ENCODE measurements around the gene NUPR1. TPM values are rescaled to one million over a fixed set of nuclear protein-coding genes. Genes with fewer than 3 reads are reported as not detected.

Gene NUPR1, protein sequence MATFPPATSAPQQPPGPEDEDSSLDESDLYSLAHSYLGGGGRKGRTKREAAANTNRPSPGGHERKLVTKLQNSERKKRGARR
- total RNA-seq (not detected), polyA plus RNA-seq (not detected)

DNA sequence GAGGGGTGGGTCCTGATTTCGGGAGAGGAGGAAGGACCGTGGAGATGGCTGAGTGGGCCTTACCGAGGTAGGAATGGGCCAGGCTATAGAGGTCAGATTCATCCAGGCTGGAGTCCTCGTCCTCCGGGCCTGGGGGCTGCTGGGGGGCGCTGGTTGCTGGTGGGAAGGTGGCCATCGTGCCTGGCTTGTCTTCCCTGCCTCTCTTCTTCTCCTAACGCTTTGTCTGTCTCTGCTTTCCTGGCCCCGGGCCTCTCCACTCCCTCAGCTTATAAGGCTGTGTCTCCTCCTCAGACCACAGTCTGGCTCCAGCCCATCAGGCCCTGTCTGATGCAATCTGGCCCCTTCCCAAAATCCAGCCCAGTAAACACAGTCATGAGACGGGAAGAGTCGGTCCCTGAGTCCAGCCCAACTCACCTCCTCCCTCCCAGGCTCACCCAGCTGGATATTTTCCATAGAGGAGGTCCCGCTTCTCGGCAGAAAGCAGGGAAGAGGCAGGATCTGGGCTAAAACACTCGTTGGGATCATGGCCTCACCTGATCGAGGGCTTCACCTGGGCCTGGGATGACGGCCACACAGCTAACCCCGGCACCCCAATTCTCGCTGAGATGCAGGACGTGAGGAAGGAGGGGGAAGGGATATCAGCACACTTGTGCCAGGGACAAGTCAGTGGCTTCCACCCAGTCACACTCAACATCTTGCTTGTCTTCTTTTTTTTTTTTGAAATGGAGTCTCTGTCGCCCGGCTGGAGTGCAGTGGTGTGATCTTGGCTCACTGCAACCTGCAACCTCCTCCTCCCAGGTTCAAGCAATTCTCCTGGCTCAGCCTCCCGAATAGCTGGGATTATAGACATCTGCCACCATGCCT is at the start of gene NUPR1:
NUPR1 (minus strand) TSS at position 242 of the 864 bp plus-strand sequence; CDS start at position 175, 67 bp downstream.
- no peak within 1 kb of the TSS for H3K4me3 Mint-ChIP-seq
- H3K4me1 ChIP-seq (ENCODE audit: insufficient read depth, low read length): peaks cover 18% of the 10 kb centered on the region
- no peaks in the 10 kb centered on the region for H3K27me3 ChIP-seq (ENCODE audit: insufficient read depth, low read length)
- peak within 1 kb of the TSS; percentile 44 to 88 (median 80) for H3K27ac Mint-ChIP-seq
- no peaks in the 10 kb centered on the region for H3K9me3 ChIP-seq (ENCODE audit: control insufficient read depth in 1 of 2, low read length in 2 of 2)
- POLR2A ChIA-PET (ENCODE audit: partially characterized antibody): interaction anchor here (1.2 to 2.1 kb wide), 2 partner anchors 15 to 45 kb away, joined by 5 read pairs; partner anchors contain the start of genes APOBR and SGF29
- CTCF ChIA-PET (ENCODE audit: partially characterized antibody): no interaction called here
- peaks cover 23 to 46% (median 40%) of the 10 kb centered on the region in 4 donors for H3K4me1 Mint-ChIP-seq
- intact Hi-C loops (cut with micrococcal nuclease): no loop called here
- peaks cover 4 to 6% of the 10 kb centered on the region in 2 donors for H3K36me3 Mint-ChIP-seq
- no peak within 1 kb of the TSS for H3K27ac ChIP-seq (ENCODE audit: low read depth, low read length)
- peaks cover 0 to 6% (median 0%) of the 10 kb centered on the region in 8 donors for H3K9me3 Mint-ChIP-seq
- H3K36me3 ChIP-seq (ENCODE audit: insufficient read depth, low read length): no peaks in the 10 kb centered on the region
- no peak for DNase-seq
- H3K27me3 Mint-ChIP-seq: peaks cover 0 to 2% of the 10 kb centered on the region in 2 donors
- H3K4me3 ChIP-seq (ENCODE audit: low read length in 2 of 2): no peak within 1 kb of the TSS

- intact Hi-C loops (cut with micrococcal nuclease): no loop called here
- H3K9me3 ChIP-seq (ENCODE audit: control insufficient read depth in 1 of 2, low read length in 2 of 2): no peaks in the 10 kb centered on the region
- no peak overlapping the region for H3K4me3 ChIP-seq (ENCODE audit: low read length in 2 of 2)
- Mint-ChIP-seq H3K4me1 (no peaks in the 10 kb centered on the region), H3K9me3 (no peaks in the 10 kb centered on the region), H3K36me3 (peaks cover 45 to 79% of the 10 kb centered on the region in 2 donors), H3K27me3 (no peaks in the 10 kb centered on the region), H3K27ac (peak overlapping the region in 1 of 7 donors; percentile 4), H3K4me3 (no peak overlapping the region)
- H3K36me3 ChIP-seq (ENCODE audit: insufficient read depth, low read length): peaks cover 44% of the 10 kb centered on the region
- no peak for DNase-seq
- ChIA-PET CTCF (ENCODE audit: partially characterized antibody) (no interaction called here), POLR2A (ENCODE audit: partially characterized antibody) (no interaction called here)
- H3K27me3 ChIP-seq (ENCODE audit: insufficient read depth, low read length): no peaks in the 10 kb centered on the region
- no peak overlapping the region for H3K27ac ChIP-seq (ENCODE audit: low read depth, low read length)
- H3K4me1 ChIP-seq (ENCODE audit: insufficient read depth, low read length): no peaks in the 10 kb centered on the region
These were observed 48.6 kb upstream of the NUPR1 start for GRCh38 chr16:28587386-28587785.

DNA sequence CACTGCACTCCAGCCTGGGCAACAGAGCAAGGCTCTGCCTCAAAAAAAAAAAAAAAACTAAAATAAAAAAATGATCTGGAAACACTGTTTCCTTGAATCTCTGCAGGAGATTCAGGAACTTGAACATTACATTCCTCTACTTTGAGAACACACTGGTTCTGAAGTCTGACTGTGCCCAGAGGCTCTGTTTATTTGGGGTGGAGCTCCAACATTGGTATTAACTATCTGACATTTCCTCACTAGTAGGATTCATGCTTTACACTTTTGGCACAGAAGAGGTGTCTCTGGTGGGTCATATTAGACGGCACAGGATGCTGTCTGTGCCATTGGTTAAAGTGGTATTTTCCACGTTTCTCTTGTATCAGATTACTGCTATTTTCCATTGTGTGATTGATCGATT is 47.7 kb upstream of the NUPR1 start:
- H3K4me1 ChIP-seq (ENCODE audit: insufficient read depth, low read length): no peaks in the 10 kb centered on the region
- DNase-seq: no peak
- peaks cover 44% of the 10 kb centered on the region for H3K36me3 ChIP-seq (ENCODE audit: insufficient read depth, low read length)
- intact Hi-C loops (cut with micrococcal nuclease): no loop called here
- CTCF ChIA-PET (ENCODE audit: partially characterized antibody): no interaction called here
- Mint-ChIP-seq H3K36me3 (peaks cover 48 to 78% of the 10 kb centered on the region in 2 donors), H3K4me3 (no peak overlapping the region), H3K27me3 (no peaks in the 10 kb centered on the region), H3K27ac (no peak overlapping the region), H3K9me3 (peaks cover 0 to 1% (median 0%) of the 10 kb centered on the region in 8 donors), H3K4me1 (peaks cover 0 to 4% (median 0%) of the 10 kb centered on the region in 4 donors)
- no peaks in the 10 kb centered on the region for H3K27me3 ChIP-seq (ENCODE audit: insufficient read depth, low read length)
- H3K9me3 ChIP-seq (ENCODE audit: control insufficient read depth in 1 of 2, low read length in 2 of 2): no peaks in the 10 kb centered on the region
- H3K4me3 ChIP-seq (ENCODE audit: low read length in 2 of 2): no peak overlapping the region
- H3K27ac ChIP-seq (ENCODE audit: low read depth, low read length): no peak overlapping the region
- POLR2A ChIA-PET (ENCODE audit: partially characterized antibody): no interaction called here

DNA sequence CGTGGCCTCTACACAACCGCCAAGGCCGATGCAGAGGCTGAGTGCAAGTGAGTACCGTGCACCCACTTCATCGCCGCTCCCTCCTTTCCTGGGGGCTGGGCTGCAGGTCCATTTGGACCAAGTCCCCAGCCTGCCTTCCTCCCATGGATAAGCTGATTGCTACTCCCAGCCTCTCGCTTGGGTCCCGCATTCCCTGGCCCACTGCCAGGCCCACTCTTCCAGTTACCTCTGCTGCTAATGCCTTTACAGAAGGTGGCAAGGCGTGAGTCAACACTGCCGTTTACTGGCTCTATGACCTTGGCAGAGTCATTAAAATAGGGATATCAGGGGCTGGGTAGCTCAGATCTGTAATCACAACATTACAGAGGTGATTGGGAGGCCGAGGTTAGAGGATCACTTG is 46.9 kb upstream of the NUPR1 start:
- POLR2A ChIA-PET (ENCODE audit: partially characterized antibody): no interaction called here
- no peak overlapping the region for H3K27ac Mint-ChIP-seq
- H3K9me3 Mint-ChIP-seq: peaks cover 0 to 1% (median 0%) of the 10 kb centered on the region in 8 donors
- H3K27me3 Mint-ChIP-seq: no peaks in the 10 kb centered on the region
- no peak for DNase-seq
- Histone ChIP-seq H3K36me3 (ENCODE audit: insufficient read depth, low read length) (peaks cover 46% of the 10 kb centered on the region), H3K9me3 (ENCODE audit: control insufficient read depth in 1 of 2, low read length in 2 of 2) (no peaks in the 10 kb centered on the region), H3K27me3 (ENCODE audit: insufficient read depth, low read length) (no peaks in the 10 kb centered on the region), H3K4me3 (ENCODE audit: low read length in 2 of 2) (no peak overlapping the region), H3K27ac (ENCODE audit: low read depth, low read length) (no peak overlapping the region), H3K4me1 (ENCODE audit: insufficient read depth, low read length) (no peaks in the 10 kb centered on the region)
- CTCF ChIA-PET (ENCODE audit: partially characterized antibody): no interaction called here
- intact Hi-C loops (cut with micrococcal nuclease): no loop called here
- H3K4me1 Mint-ChIP-seq: peaks cover 0 to 4% (median 0%) of the 10 kb centered on the region in 4 donors
- no peak overlapping the region for H3K4me3 Mint-ChIP-seq
- peaks cover 48 to 77% of the 10 kb centered on the region in 2 donors for H3K36me3 Mint-ChIP-seq

DNA sequence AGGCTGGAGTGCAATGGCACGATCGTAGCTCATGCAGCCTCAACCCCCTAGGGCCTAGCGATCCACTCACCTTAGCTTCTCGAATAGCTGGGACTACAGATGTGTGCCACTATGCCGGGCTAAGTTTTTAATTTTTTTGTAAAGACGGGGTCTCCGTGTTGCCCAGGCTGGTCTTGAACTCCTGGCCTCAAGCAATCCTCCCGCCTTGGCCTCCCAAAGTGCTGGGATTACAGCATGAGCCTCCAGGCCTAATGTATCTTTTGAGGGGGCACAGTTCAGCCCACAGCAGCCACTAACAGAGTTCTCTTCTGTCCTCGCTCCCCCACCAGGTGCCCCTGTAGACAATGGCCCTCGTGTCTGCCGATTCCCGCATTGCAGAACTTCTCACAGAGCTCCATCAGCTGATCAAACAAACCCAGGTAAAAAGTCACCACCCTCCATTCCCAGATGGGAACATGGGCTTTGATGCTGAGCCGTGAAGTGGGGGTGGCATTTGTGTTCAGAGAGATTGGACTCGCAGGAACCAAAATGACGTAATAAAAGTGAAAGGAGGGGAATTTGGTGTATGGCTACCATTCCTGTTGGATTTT is 42.0 kb upstream of the NUPR1 start:
- Histone ChIP-seq H3K4me3 (ENCODE audit: low read length in 2 of 2) (no peak overlapping the region), H3K27ac (ENCODE audit: low read depth, low read length) (no peak overlapping the region), H3K9me3 (ENCODE audit: control insufficient read depth in 1 of 2, low read length in 2 of 2) (no peaks in the 10 kb centered on the region), H3K36me3 (ENCODE audit: insufficient read depth, low read length) (peaks cover 19% of the 10 kb centered on the region), H3K4me1 (ENCODE audit: insufficient read depth, low read length) (no peaks in the 10 kb centered on the region), H3K27me3 (ENCODE audit: insufficient read depth, low read length) (no peaks in the 10 kb centered on the region)
- ChIA-PET CTCF (ENCODE audit: partially characterized antibody) (interaction anchor here (0.6 kb wide), 1 partner anchor 302 kb away, joined by 3 read pairs; no protein-coding TSS in a partner anchor), POLR2A (ENCODE audit: partially characterized antibody) (no interaction called here)
- Mint-ChIP-seq H3K27me3 (no peaks in the 10 kb centered on the region), H3K4me1 (peaks cover 0 to 9% (median 5%) of the 10 kb centered on the region in 4 donors), H3K9me3 (peaks cover 0 to 1% (median 0%) of the 10 kb centered on the region in 8 donors), H3K27ac (peak overlapping the region in 2 of 7 donors; percentile 4 to 63), H3K4me3 (no peak overlapping the region), H3K36me3 (peaks cover 34 to 51% of the 10 kb centered on the region in 2 donors)
- intact Hi-C loops (cut with micrococcal nuclease): no loop called here
- DNase-seq: no peak

DNA sequence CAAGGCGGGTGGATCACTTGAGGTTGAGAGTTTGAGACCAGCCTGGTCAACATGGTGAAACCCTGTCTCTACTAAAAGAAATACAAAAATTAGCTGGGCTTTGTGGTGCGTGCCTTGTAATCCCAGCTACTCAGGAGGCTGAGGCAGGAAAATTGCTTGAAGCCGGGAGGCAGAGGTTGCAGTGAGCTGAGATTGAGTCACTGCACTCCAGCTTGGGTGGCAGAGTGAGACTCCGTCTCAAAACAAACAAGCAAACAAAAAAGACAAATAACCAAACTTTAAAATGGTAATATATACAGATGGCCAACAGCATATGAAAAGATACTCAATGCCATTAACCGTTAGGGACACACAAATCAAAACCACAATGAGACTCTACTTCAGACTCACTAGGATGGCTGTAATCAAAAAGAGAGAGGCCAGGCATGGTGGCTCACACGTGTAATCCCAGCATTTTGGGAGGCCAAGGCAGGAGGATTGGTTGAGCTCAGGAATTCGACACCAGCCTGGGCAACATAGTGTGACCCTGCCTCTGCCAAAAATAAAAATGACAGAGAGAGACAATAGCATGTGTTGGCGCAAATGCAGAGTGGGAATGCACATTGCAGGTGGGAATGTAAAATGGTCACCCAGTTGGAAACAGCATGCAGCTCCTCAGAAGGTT is 36.8 kb upstream of the NUPR1 start:
- intact Hi-C loops (cut with micrococcal nuclease): no loop called here
- no peak overlapping the region for H3K4me3 ChIP-seq (ENCODE audit: low read length in 2 of 2)
- H3K4me1 ChIP-seq (ENCODE audit: insufficient read depth, low read length): no peaks in the 10 kb centered on the region
- DNase-seq: no peak
- Mint-ChIP-seq H3K27me3 (no peaks in the 10 kb centered on the region), H3K36me3 (peaks cover 0 to 27% of the 10 kb centered on the region in 2 donors), H3K27ac (peak overlapping the region in 3 of 7 donors; percentile 9 to 52 (median 46)), H3K4me3 (no peak overlapping the region), H3K9me3 (no peaks in the 10 kb centered on the region), H3K4me1 (peaks cover 19 to 38% (median 28%) of the 10 kb centered on the region in 4 donors)
- no peak overlapping the region for H3K27ac ChIP-seq (ENCODE audit: low read depth, low read length)
- ChIA-PET CTCF (ENCODE audit: partially characterized antibody) (no interaction called here), POLR2A (ENCODE audit: partially characterized antibody) (interaction anchor here (1.2 kb wide), 1 partner anchor 84 kb away, joined by 3 read pairs; the partner anchor contains the start of gene CLN3)
- no peaks in the 10 kb centered on the region for H3K27me3 ChIP-seq (ENCODE audit: insufficient read depth, low read length)
- no peaks in the 10 kb centered on the region for H3K9me3 ChIP-seq (ENCODE audit: control insufficient read depth in 1 of 2, low read length in 2 of 2)
- H3K36me3 ChIP-seq (ENCODE audit: insufficient read depth, low read length): no peaks in the 10 kb centered on the region

DNA sequence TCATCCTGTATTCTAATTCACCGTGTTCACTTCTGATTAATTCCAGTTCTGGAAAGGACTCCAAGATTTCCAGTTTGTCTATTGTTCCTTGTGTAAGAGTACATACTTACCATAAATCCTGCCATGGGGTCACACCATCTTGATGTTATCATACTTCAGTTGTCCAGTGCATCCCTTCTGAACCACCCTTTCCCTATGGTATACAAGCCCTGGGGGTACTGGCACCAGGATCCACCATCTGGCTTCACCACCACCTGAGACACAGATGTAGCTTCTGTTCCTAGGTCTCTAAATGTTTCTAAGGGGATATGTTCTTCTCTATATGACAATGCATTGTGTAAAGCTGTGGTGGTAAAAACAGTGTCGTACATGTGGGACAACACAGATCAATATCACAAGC is 36.2 kb upstream of the NUPR1 start:
- peak overlapping the region in 2 of 7 donors; percentile 47 to 58 for H3K27ac Mint-ChIP-seq
- Histone ChIP-seq H3K27ac (ENCODE audit: low read depth, low read length) (no peak overlapping the region), H3K27me3 (ENCODE audit: insufficient read depth, low read length) (no peaks in the 10 kb centered on the region), H3K36me3 (ENCODE audit: insufficient read depth, low read length) (no peaks in the 10 kb centered on the region), H3K4me3 (ENCODE audit: low read length in 2 of 2) (no peak overlapping the region), H3K4me1 (ENCODE audit: insufficient read depth, low read length) (no peaks in the 10 kb centered on the region), H3K9me3 (ENCODE audit: control insufficient read depth in 1 of 2, low read length in 2 of 2) (no peaks in the 10 kb centered on the region)
- no peaks in the 10 kb centered on the region for H3K27me3 Mint-ChIP-seq
- CTCF ChIA-PET (ENCODE audit: partially characterized antibody): no interaction called here
- DNase-seq: no peak
- POLR2A ChIA-PET (ENCODE audit: partially characterized antibody): interaction anchor here (1.2 kb wide), 1 partner anchor 83 kb away, joined by 3 read pairs; the partner anchor contains the start of gene CLN3
- H3K4me1 Mint-ChIP-seq: peaks cover 19 to 39% (median 29%) of the 10 kb centered on the region in 4 donors
- peaks cover 0 to 23% of the 10 kb centered on the region in 2 donors for H3K36me3 Mint-ChIP-seq
- no peaks in the 10 kb centered on the region for H3K9me3 Mint-ChIP-seq
- no peak overlapping the region for H3K4me3 Mint-ChIP-seq
- intact Hi-C loops (cut with micrococcal nuclease): no loop called here
